ENCODE results near the gene MOSPD3. TPM values are rescaled to one million over a fixed set of nuclear protein-coding genes. Genes with fewer than 3 reads are reported as not detected.

The MOSPD3 gene
- total RNA-seq, 2 experiments from 2014 or later = 27.4 TPM

GRCh38 chr7:100578246-100579183 lies 33.8 kb upstream of the MOSPD3 start:
- DNase-seq = no peak
- Mint-ChIP-seq H3K27ac (peak overlapping the region; percentile 51), H3K4me1 (peaks cover 7% of the 10 kb centered on the region), H3K4me3 (no peak overlapping the region), H3K27me3 (no peaks in the 10 kb centered on the region), H3K9me3 (no peaks in the 10 kb centered on the region), H3K36me3 (peaks cover 8% of the 10 kb centered on the region)
- ATAC-seq (ENCODE audit: low read depth) = no peak
- POLR2A ChIA-PET = interaction anchor here (1.2 kb wide), 1 partner anchor 128 kb away, joined by 3 read pairs; no protein-coding TSS in a partner anchor

- POLR2A ChIA-PET = interaction anchor here (1.6 kb wide), 1 partner anchor 151 kb away, joined by 3 read pairs; the partner anchor contains the start of gene MEPCE
- ATAC-seq (ENCODE audit: low read depth) (no peak), DNase-seq (no peak)
- H3K27ac Mint-ChIP-seq = no peak overlapping the region
- no peaks in the 10 kb centered on the region for H3K27me3 Mint-ChIP-seq
- peaks cover 10% of the 10 kb centered on the region for H3K36me3 Mint-ChIP-seq
- H3K4me1 Mint-ChIP-seq = peaks cover 19% of the 10 kb centered on the region
- H3K9me3 Mint-ChIP-seq = no peaks in the 10 kb centered on the region
- H3K4me3 Mint-ChIP-seq = no peak overlapping the region
Measured at GRCh38 chr7:100580466-100581283, 31.7 kb upstream of the MOSPD3 start.

GRCh38 chr7:100582041-100582579 lies 30.2 kb upstream of the MOSPD3 start:
- Mint-ChIP-seq H3K4me3 (peak overlapping the region; percentile 94), H3K9me3 (no peaks in the 10 kb centered on the region), H3K27me3 (no peaks in the 10 kb centered on the region), H3K4me1 (peaks cover 19% of the 10 kb centered on the region), H3K27ac (peak overlapping the region; percentile 96), H3K36me3 (peaks cover 7% of the 10 kb centered on the region)
- DNase-seq (no peak), ATAC-seq (ENCODE audit: low read depth) (no peak)
- POLR2A ChIA-PET = interaction anchor here (0.9 to 6.2 kb wide), 5 partner anchors 9 to 152 kb away, joined by 3 to 56 read pairs (median 4); partner anchors contain the start of genes MEPCE and PCOLCE

- Mint-ChIP-seq H3K4me3 (peak overlapping the region; percentile 94), H3K27ac (peak overlapping the region; percentile 96), H3K27me3 (no peaks in the 10 kb centered on the region), H3K9me3 (no peaks in the 10 kb centered on the region), H3K36me3 (peaks cover 7% of the 10 kb centered on the region), H3K4me1 (peaks cover 20% of the 10 kb centered on the region)
- POLR2A ChIA-PET = interaction anchor here (0.5 to 7.1 kb wide), 10 partner anchors 11 to 284 kb away, joined by 3 to 89 read pairs (median 10); partner anchors contain the start of genes MEPCE, MOSPD3, PCOLCE and PPP1R35
- DNase-seq (no peak), ATAC-seq (ENCODE audit: low read depth) (no peak)
Measured at GRCh38 chr7:100582650-100583049, 29.7 kb upstream of the MOSPD3 start.

- Mint-ChIP-seq H3K27me3 (no peaks in the 10 kb centered on the region), H3K27ac (peak overlapping the region; percentile 96), H3K4me1 (peaks cover 24% of the 10 kb centered on the region), H3K4me3 (peak overlapping the region; percentile 94), H3K36me3 (peaks cover 7% of the 10 kb centered on the region), H3K9me3 (no peaks in the 10 kb centered on the region)
- peak; percentile 79 for DNase-seq
- ATAC-seq (ENCODE audit: low read depth) = peak; percentile 23
- POLR2A ChIA-PET = interaction anchor here (0.5 to 7.1 kb wide), 21 partner anchors 11 to 284 kb away, joined by 3 to 89 read pairs (median 5); partner anchors contain the start of genes AGFG2, GIGYF1, GNB2 and MOSPD3
Measured at GRCh38 chr7:100583132-100584053, 28.9 kb upstream of the MOSPD3 start.

GRCh38 chr7:100584054-100584682 lies 28.2 kb upstream of the MOSPD3 start:
- POLR2A ChIA-PET = interaction anchor here (0.6 to 7.1 kb wide), 21 partner anchors 12 to 148 kb away, joined by 3 to 89 read pairs (median 5); partner anchors contain the start of genes AGFG2, GIGYF1, GNB2 and MOSPD3
- peak overlapping the region; percentile 96 for H3K27ac Mint-ChIP-seq
- DNase-seq (no peak), ATAC-seq (ENCODE audit: low read depth) (no peak)
- no peaks in the 10 kb centered on the region for H3K9me3 Mint-ChIP-seq
- peaks cover 4% of the 10 kb centered on the region for H3K36me3 Mint-ChIP-seq
- H3K4me3 Mint-ChIP-seq = peak overlapping the region; percentile 94
- H3K4me1 Mint-ChIP-seq = peaks cover 27% of the 10 kb centered on the region
- peaks cover under 1% of the 10 kb centered on the region for H3K27me3 Mint-ChIP-seq

GRCh38 chr7:100584683-100585510 lies 27.4 kb upstream of the MOSPD3 start:
- no peaks in the 10 kb centered on the region for H3K9me3 Mint-ChIP-seq
- no peak for ATAC-seq (ENCODE audit: low read depth)
- H3K27me3 Mint-ChIP-seq = peaks cover 6% of the 10 kb centered on the region
- H3K4me3 Mint-ChIP-seq = peak overlapping the region; percentile 94
- peaks cover 4% of the 10 kb centered on the region for H3K36me3 Mint-ChIP-seq
- POLR2A ChIA-PET = interaction anchor here (0.9 to 7.1 kb wide), 21 partner anchors 8 to 1176 kb away, joined by 3 to 89 read pairs (median 11); partner anchors contain the start of genes AGFG2, BUD31, GIGYF1 and GNB2
- DNase-seq = peak; percentile 51
- peaks cover 27% of the 10 kb centered on the region for H3K4me1 Mint-ChIP-seq
- peak overlapping the region; percentile 96 for H3K27ac Mint-ChIP-seq

- Mint-ChIP-seq H3K27me3 (peaks cover 11% of the 10 kb centered on the region), H3K27ac (peak within 1 kb of the TSS; percentile 96)
- POLR2A ChIA-PET = interaction anchor here (0.6 to 7.1 kb wide), 42 partner anchors 9 to 1177 kb away, joined by 3 to 89 read pairs (median 5); partner anchors contain the start of genes AGFG2, BUD31, GIGYF1 and GNB2
Measured at GRCh38 chr7:100585511-100586265, 26.7 kb upstream of the MOSPD3 start, which contains the start of gene LRCH4. Gene LRCH4, minus strand, starts transcription at chr7:100586129. Its CDS starts 29 bp downstream, at chr7:100586100.

GRCh38 chr7:100586266-100587025 lies 25.9 kb upstream of the MOSPD3 start, which contains the start of gene FBXO24:
Gene FBXO24, plus strand, starts transcription at chr7:100586328. Its CDS starts 298 bp downstream, at chr7:100586626.
- peak; percentile 98 for DNase-seq
- ATAC-seq (ENCODE audit: low read depth) = peak; percentile 83
- peaks cover 27% of the 10 kb centered on the region for H3K4me1 Mint-ChIP-seq

More at GRCh38 chr7:100585511-100586265, 26.7 kb upstream of the MOSPD3 start, which contains the start of gene LRCH4:
- H3K4me1 Mint-ChIP-seq = peaks cover 27% of the 10 kb centered on the region
- peak; percentile 11 for ATAC-seq (ENCODE audit: low read depth)
- no peaks in the 10 kb centered on the region for H3K9me3 Mint-ChIP-seq
- peak; percentile 81 for DNase-seq
- peaks cover 4% of the 10 kb centered on the region for H3K36me3 Mint-ChIP-seq
- peak within 1 kb of the TSS; percentile 94 for H3K4me3 Mint-ChIP-seq

More at GRCh38 chr7:100586266-100587025, 25.9 kb upstream of the MOSPD3 start, which contains the start of gene FBXO24:
- Mint-ChIP-seq H3K27ac (peak within 1 kb of the TSS; percentile 96), H3K27me3 (peaks cover 11% of the 10 kb centered on the region), H3K9me3 (no peaks in the 10 kb centered on the region), H3K36me3 (peaks cover 4% of the 10 kb centered on the region), H3K4me3 (peak within 1 kb of the TSS; percentile 94)
- POLR2A ChIA-PET = interaction anchor here (0.6 to 7.1 kb wide), 39 partner anchors 9 to 1178 kb away, joined by 3 to 89 read pairs (median 5); partner anchors contain the start of genes AGFG2, BUD31, GIGYF1 and MEPCE
